ENCODE data around the gene FCRL6.

DNA sequence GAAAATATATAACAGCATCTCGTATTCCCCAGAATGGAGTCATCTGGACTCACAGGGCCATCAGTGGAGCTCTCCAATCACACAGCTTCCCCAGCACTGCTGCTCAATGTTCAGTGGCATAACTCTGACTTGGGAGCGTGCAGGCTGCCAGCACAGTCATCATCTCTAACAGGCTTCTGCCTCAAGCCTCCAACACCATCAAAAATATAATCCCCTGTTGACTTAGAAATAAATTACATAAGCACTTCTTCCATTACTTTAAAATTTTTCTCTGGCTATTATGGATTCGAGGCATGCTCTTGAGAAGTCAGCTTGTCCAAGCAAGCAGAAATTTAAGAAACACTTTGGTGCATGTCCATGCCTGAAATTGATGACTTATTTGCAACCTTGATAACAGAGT lies 15.2 kb upstream of the FCRL6 start:
- TF ChIP-seq, protein P1, sequence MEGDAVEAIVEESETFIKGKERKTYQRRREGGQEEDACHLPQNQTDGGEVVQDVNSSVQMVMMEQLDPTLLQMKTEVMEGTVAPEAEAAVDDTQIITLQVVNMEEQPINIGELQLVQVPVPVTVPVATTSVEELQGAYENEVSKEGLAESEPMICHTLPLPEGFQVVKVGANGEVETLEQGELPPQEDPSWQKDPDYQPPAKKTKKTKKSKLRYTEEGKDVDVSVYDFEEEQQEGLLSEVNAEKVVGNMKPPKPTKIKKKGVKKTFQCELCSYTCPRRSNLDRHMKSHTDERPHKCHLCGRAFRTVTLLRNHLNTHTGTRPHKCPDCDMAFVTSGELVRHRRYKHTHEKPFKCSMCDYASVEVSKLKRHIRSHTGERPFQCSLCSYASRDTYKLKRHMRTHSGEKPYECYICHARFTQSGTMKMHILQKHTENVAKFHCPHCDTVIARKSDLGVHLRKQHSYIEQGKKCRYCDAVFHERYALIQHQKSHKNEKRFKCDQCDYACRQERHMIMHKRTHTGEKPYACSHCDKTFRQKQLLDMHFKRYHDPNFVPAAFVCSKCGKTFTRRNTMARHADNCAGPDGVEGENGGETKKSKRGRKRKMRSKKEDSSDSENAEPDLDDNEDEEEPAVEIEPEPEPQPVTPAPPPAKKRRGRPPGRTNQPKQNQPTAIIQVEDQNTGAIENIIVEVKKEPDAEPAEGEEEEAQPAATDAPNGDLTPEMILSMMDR (IDR thresholded peaks at IDR 0.05; ENCODE audit: low read depth, low read length, poor library complexity, severe bottlenecking): no peak
- no peak for TF ChIP-seq EZH2phosphoT487 (IDR thresholded peaks at IDR 0.05; ENCODE audit: borderline replicate concordance, low read length)
